ENCODE data around the gene CAMKK2.

CAMKK2 gene

DNA sequence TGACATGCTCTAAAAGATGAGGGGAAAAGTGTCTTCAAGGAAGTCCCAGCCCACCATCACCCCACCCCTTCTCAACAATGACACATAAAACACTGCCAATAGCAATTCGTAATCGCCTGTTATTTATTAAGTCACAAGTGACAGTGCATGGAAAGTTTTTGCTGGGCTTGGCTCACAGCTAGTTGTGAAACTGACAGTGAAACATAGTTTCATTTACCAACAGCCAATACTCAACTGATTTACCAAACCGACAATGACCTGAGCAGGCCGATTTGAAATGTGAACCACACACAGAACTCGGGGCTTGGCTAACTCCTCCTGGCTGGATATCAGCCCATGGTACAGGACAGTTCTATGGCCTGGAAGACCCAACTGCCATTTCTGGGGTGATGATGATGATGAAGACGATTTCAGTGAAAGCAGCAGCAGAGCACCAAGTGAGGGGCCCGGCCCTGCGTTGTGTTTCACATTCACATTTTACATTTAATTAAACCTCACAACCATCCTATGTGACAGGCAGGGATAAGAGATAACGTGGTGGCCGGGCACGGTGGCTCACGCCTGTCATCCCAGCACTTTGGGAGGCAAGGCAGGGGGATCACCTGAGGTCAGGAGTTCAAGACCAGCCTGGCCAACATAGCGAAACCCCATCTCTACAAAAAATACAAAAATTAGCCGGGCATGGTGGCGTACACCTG, 42.7 kb downstream of the CAMKK2 start:
- H3K4me3 ChIP-seq (ENCODE audit: insufficient read length, low read depth) = no peak overlapping the region

DNA sequence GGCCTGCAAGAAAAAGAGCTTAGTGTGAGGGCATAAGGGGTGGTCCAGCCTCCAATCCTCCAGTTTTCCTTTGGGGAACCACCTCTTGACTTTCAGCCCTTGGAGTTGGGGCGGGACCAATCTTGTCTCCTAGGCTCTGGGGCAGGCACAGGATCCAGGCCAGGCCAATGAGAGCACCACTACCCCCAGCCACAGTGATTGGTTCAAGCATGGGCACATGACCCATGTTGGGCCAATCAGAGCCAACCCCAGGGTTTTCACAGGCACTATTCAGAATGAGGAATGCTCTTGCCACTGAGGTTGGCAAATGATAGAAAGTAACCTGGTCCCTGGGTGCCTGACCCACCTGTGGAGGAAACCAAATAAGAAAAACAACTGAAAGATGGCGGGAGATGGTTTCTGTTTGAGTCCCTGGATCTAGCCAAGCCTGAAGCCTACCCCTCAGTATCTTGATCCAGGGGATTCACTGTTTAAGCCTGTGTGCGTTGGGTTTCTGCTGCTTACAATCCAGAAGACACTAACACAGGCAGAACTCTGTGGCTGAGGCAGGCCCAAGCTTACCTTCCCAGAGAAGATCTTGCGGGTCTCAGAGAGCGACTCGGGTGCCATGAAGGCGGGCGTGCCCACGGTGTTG, 43.7 kb downstream of the CAMKK2 start:
- Histone ChIP-seq H3K27me3 (ENCODE audit: insufficient read depth, insufficient read length) (no peaks in the 10 kb centered on the region), H3K9me3 (ENCODE audit: insufficient read depth, low read length) (no peaks in the 10 kb centered on the region), H3K4me1 (ENCODE audit: insufficient read depth, insufficient read length) (no peaks in the 10 kb centered on the region), H3K9ac (ENCODE audit: insufficient read length, low read depth) (no peak overlapping the region), H3K36me3 (ENCODE audit: insufficient read depth, insufficient read length, low read length) (peaks cover 61% of the 10 kb centered on the region), H3K4me3 (ENCODE audit: insufficient read length, low read depth) (no peak overlapping the region)
- DNase-seq (ENCODE audit: low read depth, low spot score) = no peak
- no peak for TF ChIP-seq SUZ12 (IDR thresholded peaks at IDR 0.05; ENCODE audit: extremely low read depth, insufficient read depth, insufficient read length)
- no peak for TF ChIP-seq ZNF274 (IDR thresholded peaks at IDR 0.05; ENCODE audit: low read depth, low read length)
- TF ChIP-seq YY1 (IDR thresholded peaks at IDR 0.05; ENCODE audit: insufficient read depth, insufficient read length) = no peak

More for the DNA sequence above, 42.7 kb downstream of the CAMKK2 start:
- peaks cover 52% of the 10 kb centered on the region for H3K36me3 ChIP-seq (ENCODE audit: insufficient read depth, insufficient read length, low read length)
- H3K27me3 ChIP-seq (ENCODE audit: insufficient read depth, insufficient read length) = no peaks in the 10 kb centered on the region
- H3K9ac ChIP-seq (ENCODE audit: insufficient read length, low read depth) = no peak overlapping the region
- TF ChIP-seq SUZ12 (IDR thresholded peaks at IDR 0.05; ENCODE audit: extremely low read depth, insufficient read depth, insufficient read length) (no peak), YY1 (IDR thresholded peaks at IDR 0.05; ENCODE audit: insufficient read depth, insufficient read length) (no peak), ZNF274 (IDR thresholded peaks at IDR 0.05; ENCODE audit: low read depth, low read length) (no peak)
- no peak for DNase-seq (ENCODE audit: low read depth, low spot score)
- H3K4me1 ChIP-seq (ENCODE audit: insufficient read depth, insufficient read length) = no peaks in the 10 kb centered on the region
- H3K9me3 ChIP-seq (ENCODE audit: insufficient read depth, low read length) = no peaks in the 10 kb centered on the region

DNA sequence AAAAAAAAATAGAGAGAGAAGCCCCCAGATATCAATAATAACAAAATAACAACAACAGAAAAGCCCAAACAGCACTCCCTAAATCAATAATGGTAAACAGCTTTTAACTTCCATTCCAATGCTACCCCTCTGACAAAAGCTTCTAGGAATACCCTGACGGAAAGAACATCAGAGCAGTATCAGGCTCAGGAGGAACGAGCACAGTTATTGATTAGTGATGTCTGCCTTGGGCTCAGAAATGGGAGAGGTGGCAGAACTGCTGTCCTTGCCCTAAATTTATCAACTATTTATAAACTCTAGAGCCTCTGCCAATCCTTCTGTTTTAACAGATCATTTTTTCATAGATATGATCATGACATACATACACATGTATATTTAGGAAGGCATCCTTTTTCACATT, 44.7 kb downstream of the CAMKK2 start:
- Histone ChIP-seq H3K9me3 (ENCODE audit: insufficient read depth, low read length) (no peaks in the 10 kb centered on the region), H3K4me3 (ENCODE audit: insufficient read length, low read depth) (no peak overlapping the region), H3K36me3 (ENCODE audit: insufficient read depth, insufficient read length, low read length) (peaks cover 68% of the 10 kb centered on the region), H3K9ac (ENCODE audit: insufficient read length, low read depth) (no peak overlapping the region), H3K4me1 (ENCODE audit: insufficient read depth, insufficient read length) (no peaks in the 10 kb centered on the region), H3K27me3 (ENCODE audit: insufficient read depth, insufficient read length) (no peaks in the 10 kb centered on the region)
- DNase-seq (ENCODE audit: low read depth, low spot score) = no peak
- no peak for TF ChIP-seq ZNF274 (IDR thresholded peaks at IDR 0.05; ENCODE audit: low read depth, low read length)
- TF ChIP-seq YY1 (IDR thresholded peaks at IDR 0.05; ENCODE audit: insufficient read depth, insufficient read length) = no peak
- no peak for TF ChIP-seq SUZ12 (IDR thresholded peaks at IDR 0.05; ENCODE audit: extremely low read depth, insufficient read depth, insufficient read length)

DNA sequence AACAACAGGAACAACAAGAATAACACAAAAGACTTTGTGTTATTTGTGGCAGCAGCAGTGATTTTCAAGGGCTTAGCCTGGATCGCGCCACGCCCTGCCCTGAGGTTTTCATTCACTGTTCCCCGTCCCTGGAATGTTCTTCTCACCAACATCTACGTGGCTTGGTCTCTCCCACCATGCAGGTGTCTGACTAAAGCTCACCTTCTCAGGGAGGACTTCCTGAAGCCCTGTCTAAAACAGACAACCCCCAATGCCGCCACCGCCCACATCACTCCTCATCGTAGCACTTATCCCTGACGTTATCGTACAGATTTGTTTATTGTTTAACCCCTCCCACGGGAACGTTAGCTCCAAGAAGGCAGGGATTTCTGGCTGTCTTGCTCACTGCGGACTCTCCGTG, 46.1 kb downstream of the CAMKK2 start:
- H3K36me3 ChIP-seq (ENCODE audit: insufficient read depth, insufficient read length, low read length) = peaks cover 63% of the 10 kb centered on the region
- no peak overlapping the region for H3K4me3 ChIP-seq (ENCODE audit: insufficient read length, low read depth)
- H3K27me3 ChIP-seq (ENCODE audit: insufficient read depth, insufficient read length) = no peaks in the 10 kb centered on the region
- TF ChIP-seq SUZ12 (IDR thresholded peaks at IDR 0.05; ENCODE audit: extremely low read depth, insufficient read depth, insufficient read length) = no peak
- TF ChIP-seq YY1 (IDR thresholded peaks at IDR 0.05; ENCODE audit: insufficient read depth, insufficient read length) = no peak
- TF ChIP-seq ZNF274 (IDR thresholded peaks at IDR 0.05; ENCODE audit: low read depth, low read length) = no peak
- H3K9me3 ChIP-seq (ENCODE audit: insufficient read depth, low read length) = no peaks in the 10 kb centered on the region
- H3K4me1 ChIP-seq (ENCODE audit: insufficient read depth, insufficient read length) = no peaks in the 10 kb centered on the region
- DNase-seq (ENCODE audit: low read depth, low spot score) = no peak
- H3K9ac ChIP-seq (ENCODE audit: insufficient read length, low read depth) = no peak overlapping the region

GRCh38 chr12:121248622-121249021, 47.9 kb downstream of the CAMKK2 start:
- TF ChIP-seq ZNF274 (IDR thresholded peaks at IDR 0.05; ENCODE audit: low read depth, low read length) (no peak), YY1 (IDR thresholded peaks at IDR 0.05; ENCODE audit: insufficient read depth, insufficient read length) (no peak), SUZ12 (IDR thresholded peaks at IDR 0.05; ENCODE audit: extremely low read depth, insufficient read depth, insufficient read length) (no peak)
- DNase-seq (ENCODE audit: low read depth, low spot score) = no peak
- no peak overlapping the region for H3K9ac ChIP-seq (ENCODE audit: insufficient read length, low read depth)
- no peaks in the 10 kb centered on the region for H3K9me3 ChIP-seq (ENCODE audit: insufficient read depth, low read length)
- H3K27me3 ChIP-seq (ENCODE audit: insufficient read depth, insufficient read length) = no peaks in the 10 kb centered on the region
- H3K4me1 ChIP-seq (ENCODE audit: insufficient read depth, insufficient read length) = no peaks in the 10 kb centered on the region
- peaks cover 68% of the 10 kb centered on the region for H3K36me3 ChIP-seq (ENCODE audit: insufficient read depth, insufficient read length, low read length)
- no peak overlapping the region for H3K4me3 ChIP-seq (ENCODE audit: insufficient read length, low read depth)

GRCh38 chr12:121246893-121247557, 49.5 kb downstream of the CAMKK2 start:
- no peaks in the 10 kb centered on the region for H3K27me3 ChIP-seq (ENCODE audit: insufficient read depth, insufficient read length)
- TF ChIP-seq SUZ12 (IDR thresholded peaks at IDR 0.05; ENCODE audit: extremely low read depth, insufficient read depth, insufficient read length) (no peak), YY1 (IDR thresholded peaks at IDR 0.05; ENCODE audit: insufficient read depth, insufficient read length) (no peak), ZNF274 (IDR thresholded peaks at IDR 0.05; ENCODE audit: low read depth, low read length) (no peak)
- no peak overlapping the region for H3K9ac ChIP-seq (ENCODE audit: insufficient read length, low read depth)
- H3K4me1 ChIP-seq (ENCODE audit: insufficient read depth, insufficient read length) = no peaks in the 10 kb centered on the region
- no peak for DNase-seq (ENCODE audit: low read depth, low spot score)
- no peak overlapping the region for H3K4me3 ChIP-seq (ENCODE audit: insufficient read length, low read depth)
- peaks cover 59% of the 10 kb centered on the region for H3K36me3 ChIP-seq (ENCODE audit: insufficient read depth, insufficient read length, low read length)
- no peaks in the 10 kb centered on the region for H3K9me3 ChIP-seq (ENCODE audit: insufficient read depth, low read length)

DNA sequence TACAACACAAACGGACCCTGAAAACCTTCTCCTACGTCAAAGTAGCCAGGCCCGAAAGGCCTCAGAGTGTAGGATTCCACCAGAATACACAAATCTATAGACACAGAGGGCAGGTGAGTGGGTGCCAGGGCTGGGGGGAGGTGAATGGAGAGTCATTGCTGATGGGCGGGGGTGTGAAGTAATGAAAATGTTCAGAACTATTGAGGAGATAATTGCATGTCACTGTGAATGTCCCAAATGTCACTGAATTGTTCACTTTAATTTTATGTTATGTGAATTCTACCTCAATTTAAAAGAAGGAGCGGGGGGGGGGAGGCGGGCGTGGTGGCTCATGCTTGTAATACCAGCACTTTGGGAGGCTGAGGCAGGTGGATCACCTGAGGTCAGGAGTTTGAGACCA, 50.6 kb downstream of the CAMKK2 start:
- no peak for DNase-seq (ENCODE audit: low read depth, low spot score)
- H3K27me3 ChIP-seq (ENCODE audit: insufficient read depth, insufficient read length) = no peaks in the 10 kb centered on the region
- no peaks in the 10 kb centered on the region for H3K9me3 ChIP-seq (ENCODE audit: insufficient read depth, low read length)
- H3K9ac ChIP-seq (ENCODE audit: insufficient read length, low read depth) = no peak overlapping the region
- peaks cover 58% of the 10 kb centered on the region for H3K36me3 ChIP-seq (ENCODE audit: insufficient read depth, insufficient read length, low read length)
- H3K4me3 ChIP-seq (ENCODE audit: insufficient read length, low read depth) = no peak overlapping the region
- H3K4me1 ChIP-seq (ENCODE audit: insufficient read depth, insufficient read length) = peaks cover 5% of the 10 kb centered on the region
- TF ChIP-seq YY1 (IDR thresholded peaks at IDR 0.05; ENCODE audit: insufficient read depth, insufficient read length) (no peak), SUZ12 (IDR thresholded peaks at IDR 0.05; ENCODE audit: extremely low read depth, insufficient read depth, insufficient read length) (no peak), ZNF274 (IDR thresholded peaks at IDR 0.05; ENCODE audit: low read depth, low read length) (no peak)

Data from NT2/D1 (cell line).